ENCODE data around the gene PTGFR.

PTGFR gene

GRCh38 chr1:78490861-78491450 is at the start of gene PTGFR:
Gene PTGFR (plus strand): TSS chr1:78490974. CDS start chr1:78492744, 1,770 bp downstream.
- no peak for DNase-seq (ENCODE audit: extremely low read depth in 1 of 2, low read depth in 1 of 2)

- no peak for DNase-seq (ENCODE audit: extremely low read depth in 1 of 2, low read depth in 1 of 2)
Observed at GRCh38 chr1:78441921-78442320, 48.9 kb upstream of the PTGFR start.

- DNase-seq (ENCODE audit: extremely low read depth in 1 of 2, low read depth in 1 of 2), result no peak
Observed at GRCh38 chr1:78447086-78447485, 43.7 kb upstream of the PTGFR start.

GRCh38 chr1:78464449-78464891 is 26.3 kb upstream of the PTGFR start:
- DNase-seq (ENCODE audit: extremely low read depth in 1 of 2, low read depth in 1 of 2), result no peak

GRCh38 chr1:78465143-78465542 is 25.6 kb upstream of the PTGFR start:
- no peak for DNase-seq (ENCODE audit: extremely low read depth in 1 of 2, low read depth in 1 of 2)

GRCh38 chr1:78468521-78468920 is 22.3 kb upstream of the PTGFR start:
- DNase-seq (ENCODE audit: extremely low read depth in 1 of 2, low read depth in 1 of 2), result no peak

GRCh38 chr1:78469576-78469975 is 21.2 kb upstream of the PTGFR start:
- no peak for DNase-seq (ENCODE audit: extremely low read depth in 1 of 2, low read depth in 1 of 2)

- no peak for DNase-seq (ENCODE audit: extremely low read depth in 1 of 2, low read depth in 1 of 2)
Observed at GRCh38 chr1:78471890-78472620, 18.7 kb upstream of the PTGFR start.

- DNase-seq (ENCODE audit: extremely low read depth in 1 of 2, low read depth in 1 of 2), result no peak
Observed at GRCh38 chr1:78472851-78473496, 17.8 kb upstream of the PTGFR start.

GRCh38 chr1:78474092-78474491 is 16.7 kb upstream of the PTGFR start:
- DNase-seq (ENCODE audit: extremely low read depth in 1 of 2, low read depth in 1 of 2), result no peak

GRCh38 chr1:78475888-78476610 is 14.7 kb upstream of the PTGFR start:
- no peak for DNase-seq (ENCODE audit: extremely low read depth in 1 of 2, low read depth in 1 of 2)

- DNase-seq (ENCODE audit: extremely low read depth in 1 of 2, low read depth in 1 of 2), result no peak
Observed at GRCh38 chr1:78483903-78484302, 6.9 kb upstream of the PTGFR start.

GRCh38 chr1:78491451-78492071 is 787 bp downstream of the PTGFR start:
- DNase-seq (ENCODE audit: extremely low read depth in 1 of 2, low read depth in 1 of 2), result no peak

GRCh38 chr1:78492386-78492950 is 1.7 kb downstream of the PTGFR start:
- DNase-seq (ENCODE audit: extremely low read depth in 1 of 2, low read depth in 1 of 2), result no peak

- DNase-seq (ENCODE audit: extremely low read depth in 1 of 2, low read depth in 1 of 2), result no peak
Observed at GRCh38 chr1:78493451-78493850, 2.7 kb downstream of the PTGFR start.

- no peak for DNase-seq (ENCODE audit: extremely low read depth in 1 of 2, low read depth in 1 of 2)
Observed at GRCh38 chr1:78497201-78497600, 6.4 kb downstream of the PTGFR start.

GRCh38 chr1:78500529-78500928 is 9.8 kb downstream of the PTGFR start:
- DNase-seq (ENCODE audit: extremely low read depth in 1 of 2, low read depth in 1 of 2), result no peak

- no peak for DNase-seq (ENCODE audit: extremely low read depth in 1 of 2, low read depth in 1 of 2)
Observed at GRCh38 chr1:78501203-78501602, 10.4 kb downstream of the PTGFR start.

- no peak for DNase-seq (ENCODE audit: extremely low read depth in 1 of 2, low read depth in 1 of 2)
Observed at GRCh38 chr1:78511334-78511733, 20.6 kb downstream of the PTGFR start.

- no peak for DNase-seq (ENCODE audit: extremely low read depth in 1 of 2, low read depth in 1 of 2)
Observed at GRCh38 chr1:78516716-78517115, 25.9 kb downstream of the PTGFR start.

- no peak for DNase-seq (ENCODE audit: extremely low read depth in 1 of 2, low read depth in 1 of 2)
Observed at GRCh38 chr1:78519446-78519845, 28.7 kb downstream of the PTGFR start.

Measured in activated CD8-positive, alpha-beta memory T cell treated with anti-CD3 and anti-CD28 coated beads for 1 hour (primary cell).